EL (cell line): Measurements from ENCODE around the gene TRAF3.

Source experiments
- DNase-seq: peaks from one replicate; pipeline ENCODE4 v3.0.0-alpha.2; 2016

Gene TRAF3

GRCh38 chr14:102897299-102898027, 120.2 kb downstream of the TRAF3 start:
- no peak for DNase-seq

GRCh38 chr14:102898298-102898697, 121.0 kb downstream of the TRAF3 start:
- DNase-seq: no peak

DNA sequence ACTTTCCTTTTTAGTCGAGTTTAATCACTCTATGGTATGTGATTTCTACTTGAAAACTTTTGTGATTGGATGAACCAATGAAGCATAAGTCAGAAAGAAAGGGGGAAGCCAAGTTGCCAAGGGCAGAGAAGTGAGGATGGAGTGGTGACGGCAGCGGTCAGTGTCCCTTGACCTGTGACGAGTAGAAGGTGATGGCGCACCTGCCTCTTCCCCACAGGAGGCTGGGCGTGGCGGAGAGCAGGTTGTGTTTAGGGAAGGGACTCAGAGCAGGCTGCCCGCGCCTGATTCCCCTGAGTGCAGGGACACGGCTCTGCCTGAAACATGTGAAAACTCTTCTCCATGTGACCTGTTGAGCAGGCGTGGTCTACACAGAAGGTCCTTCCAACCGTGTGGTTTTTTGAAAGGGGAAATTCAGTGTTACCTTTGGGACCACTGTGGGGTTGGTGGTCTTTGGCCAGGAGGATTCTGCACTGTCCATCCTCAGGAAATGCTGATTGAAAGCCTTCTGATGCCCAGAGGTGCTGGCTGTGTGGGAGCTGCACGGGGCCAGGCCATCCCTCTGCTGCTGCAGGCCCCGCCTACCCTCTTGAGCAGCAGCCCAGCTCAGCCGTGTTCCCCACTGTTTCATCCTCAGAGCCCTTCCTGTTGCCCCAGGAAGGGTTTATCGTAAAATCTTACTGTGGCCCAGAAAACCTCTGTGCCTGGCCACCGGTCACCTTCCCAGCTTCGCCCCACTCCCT, 121.7 kb downstream of the TRAF3 start:
- no peak for DNase-seq

DNA sequence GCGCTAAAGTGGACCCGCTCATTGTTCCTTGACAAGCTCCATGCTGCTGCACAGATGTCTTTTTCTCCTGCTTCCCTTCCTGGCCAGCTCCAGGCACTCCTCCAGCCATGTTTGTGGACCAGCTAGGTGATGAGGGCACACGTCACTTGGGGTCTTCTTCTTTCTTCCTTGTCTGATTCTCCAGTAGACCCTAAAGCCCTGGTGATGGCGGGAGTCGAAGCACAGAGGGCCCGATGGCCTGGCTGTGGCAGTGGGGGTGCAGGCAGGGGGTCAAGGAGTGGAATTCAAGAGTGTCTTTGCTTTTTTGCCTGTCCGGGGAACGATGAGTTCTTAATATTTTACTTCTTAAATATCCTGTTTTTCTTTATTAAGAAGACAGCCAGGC, 122.3 kb downstream of the TRAF3 start:
- no peak for DNase-seq

- DNase-seq: no peak
Observed at GRCh38 chr14:102900631-102901571, 123.7 kb downstream of the TRAF3 start.

DNA sequence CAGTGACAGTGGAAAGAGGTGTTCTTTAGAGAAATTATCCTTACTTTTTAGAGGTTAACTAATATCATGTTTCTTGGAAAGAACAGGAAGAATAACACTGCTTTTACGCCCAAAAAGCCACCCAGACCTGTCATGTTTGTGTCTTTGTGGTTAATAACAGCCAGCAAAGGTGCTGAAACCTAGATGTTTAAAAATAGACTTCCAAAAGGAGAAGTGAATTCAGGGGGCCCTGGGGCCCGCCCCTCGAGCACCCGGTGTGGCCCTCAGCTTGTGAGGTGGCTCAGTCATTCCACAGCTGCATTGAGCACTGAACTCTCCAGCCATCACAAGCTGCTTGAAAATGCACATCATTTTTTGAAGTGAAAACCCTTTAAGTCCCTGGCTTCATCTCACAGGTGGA, 124.4 kb downstream of the TRAF3 start:
- no peak for DNase-seq

DNA sequence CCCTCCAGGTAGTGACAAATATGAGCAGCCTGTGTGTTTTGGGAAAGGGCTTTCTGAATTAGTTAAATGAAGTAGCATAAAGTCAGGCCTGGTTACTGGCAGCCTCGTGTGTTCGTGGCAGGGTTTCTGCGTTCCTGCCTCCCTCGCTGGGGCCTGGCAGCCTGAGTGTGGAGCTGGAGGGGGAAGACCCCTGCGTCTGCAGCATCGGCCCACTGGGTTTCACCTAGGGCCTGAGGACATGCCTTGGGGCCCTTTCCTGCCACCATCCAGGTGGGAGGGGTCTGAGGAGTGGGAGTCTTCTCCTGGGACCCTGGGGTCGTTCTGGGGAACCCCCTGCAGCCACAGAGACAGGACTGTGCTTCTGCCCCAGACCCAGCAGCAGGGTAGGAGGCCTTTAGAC, 124.8 kb downstream of the TRAF3 start:
- DNase-seq: no peak

- no peak for DNase-seq
Observed at GRCh38 chr14:102902523-102903247, 125.4 kb downstream of the TRAF3 start.

DNA sequence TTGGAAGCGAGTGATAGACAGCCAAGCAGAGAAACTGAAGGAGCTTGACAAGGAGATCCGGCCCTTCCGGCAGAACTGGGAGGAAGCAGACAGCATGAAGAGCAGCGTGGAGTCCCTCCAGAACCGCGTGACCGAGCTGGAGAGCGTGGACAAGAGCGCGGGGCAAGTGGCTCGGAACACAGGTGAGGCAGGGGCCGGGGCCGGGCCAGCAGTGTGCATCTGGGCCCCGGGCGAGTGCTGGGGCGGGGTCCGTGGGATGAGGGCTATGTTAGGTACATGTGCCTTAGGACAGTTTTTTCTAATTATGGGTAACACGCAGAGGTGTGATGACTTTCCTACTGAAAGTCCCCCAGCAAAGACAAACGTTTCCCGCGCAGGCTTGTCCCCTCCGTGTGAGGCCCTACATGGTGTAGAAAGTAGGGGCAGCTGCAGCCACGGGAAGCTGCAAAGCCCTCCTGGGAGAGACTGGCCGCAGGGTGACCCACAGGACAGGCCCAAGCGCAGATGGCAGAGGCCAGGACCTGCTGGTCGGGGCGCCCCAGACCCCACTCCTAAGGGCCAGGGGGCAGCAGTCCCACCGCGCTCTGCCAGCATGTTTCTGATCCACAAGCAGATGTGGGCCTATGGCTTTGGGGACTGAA, 126.1 kb downstream of the TRAF3 start:
- DNase-seq: no peak

GRCh38 chr14:102903889-102904512, 126.8 kb downstream of the TRAF3 start:
- no peak for DNase-seq

GRCh38 chr14:102905116-102906108, 128.2 kb downstream of the TRAF3 start:
- DNase-seq: no peak

DNA sequence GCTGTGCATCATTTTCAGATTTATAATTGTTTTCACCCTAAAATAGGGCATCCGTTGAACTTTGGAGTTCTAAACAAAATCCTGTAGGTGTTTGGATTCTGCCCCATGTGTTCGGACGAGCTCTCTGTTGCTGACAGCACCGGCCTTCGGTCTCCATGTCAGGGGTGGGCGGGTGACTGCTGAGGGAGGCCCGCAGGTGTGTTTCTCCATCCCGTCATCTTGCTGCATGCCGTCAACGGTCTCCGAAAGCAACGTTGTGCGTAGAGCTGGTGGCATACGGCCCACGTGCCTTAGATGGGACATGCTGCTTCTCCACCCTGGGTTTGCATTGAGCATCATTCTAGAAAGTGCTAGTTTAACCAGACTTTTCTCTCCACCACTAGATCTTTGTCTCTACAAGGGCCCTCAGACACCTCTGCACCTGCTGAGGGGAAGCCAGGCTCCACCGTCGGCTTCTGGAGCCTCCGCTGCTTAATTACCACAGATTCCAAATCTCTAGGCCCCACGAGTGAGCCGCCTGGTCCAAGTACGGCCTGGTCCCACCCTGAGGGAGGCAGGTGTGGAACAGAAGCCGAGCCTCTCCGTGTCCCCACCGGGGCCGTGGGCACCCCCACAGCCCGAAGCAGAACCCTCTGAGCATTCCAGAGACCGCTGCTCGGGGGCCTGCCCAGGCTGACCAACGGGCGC, 129.5 kb downstream of the TRAF3 start:
- DNase-seq: no peak

DNA sequence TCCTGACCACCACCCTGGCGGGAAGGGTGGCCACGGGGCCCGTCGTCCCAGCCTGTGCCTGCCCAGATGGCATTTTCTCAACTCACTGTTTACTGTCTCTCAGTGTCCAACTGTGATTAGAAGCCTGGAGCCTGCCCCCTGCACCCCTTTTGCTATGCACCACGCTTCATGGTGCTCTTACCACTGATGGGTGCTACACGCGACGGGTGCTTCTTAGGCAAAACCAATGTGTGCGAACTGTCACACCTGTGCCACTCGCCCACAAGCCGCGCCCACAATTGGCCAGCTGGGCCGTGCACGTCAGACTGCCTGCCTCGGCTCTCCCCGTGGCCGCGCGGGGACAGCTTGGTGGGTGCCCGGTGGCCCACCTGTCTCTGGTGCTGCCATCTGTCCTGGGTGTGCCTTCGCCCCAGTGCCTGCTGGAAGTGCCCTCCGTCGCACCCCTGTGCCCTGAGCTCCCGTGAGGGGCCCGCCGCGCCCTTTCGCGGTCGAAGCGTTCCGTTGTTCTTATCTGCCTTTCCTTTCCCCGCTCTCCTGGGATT, 130.1 kb downstream of the TRAF3 start:
- DNase-seq: no peak

DNA sequence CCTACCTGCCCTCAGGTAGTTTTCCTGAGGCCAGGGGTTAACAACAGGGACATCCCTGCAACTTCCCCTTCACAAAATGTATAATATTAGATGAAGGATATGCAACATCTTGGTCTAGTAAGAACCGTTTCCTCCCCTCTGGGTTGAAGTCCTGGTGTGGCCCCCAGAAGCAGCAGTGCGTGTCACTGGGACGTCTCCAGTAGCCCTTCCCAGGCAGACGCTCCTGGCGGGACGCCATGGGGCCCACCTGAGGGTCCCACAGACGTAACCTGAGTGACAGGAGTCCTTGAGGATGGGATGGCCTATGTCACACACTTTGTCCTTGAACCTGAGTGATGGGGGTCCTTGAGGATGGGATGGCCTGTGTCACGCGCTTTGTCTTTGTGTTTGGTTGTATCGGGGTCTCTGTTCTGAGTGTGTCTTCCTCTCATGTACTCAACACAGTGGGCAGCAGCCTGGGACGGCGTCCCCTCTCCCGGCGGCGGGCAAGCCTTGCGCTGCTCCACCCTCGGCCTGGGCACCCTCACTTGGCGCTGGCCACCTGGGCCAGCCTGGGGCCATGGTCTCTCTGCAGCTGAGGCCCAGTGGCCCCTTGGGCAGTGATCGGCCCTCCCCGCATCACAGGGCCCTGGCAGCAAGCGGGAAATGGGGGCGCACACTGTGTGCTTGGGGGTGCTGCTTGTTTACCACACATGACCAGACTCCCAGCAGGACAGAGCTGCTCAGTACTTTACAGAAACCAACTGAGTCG, 130.9 kb downstream of the TRAF3 start:
- DNase-seq: no peak

GRCh38 chr14:102908766-102909455, 131.7 kb downstream of the TRAF3 start:
- no peak for DNase-seq

DNA sequence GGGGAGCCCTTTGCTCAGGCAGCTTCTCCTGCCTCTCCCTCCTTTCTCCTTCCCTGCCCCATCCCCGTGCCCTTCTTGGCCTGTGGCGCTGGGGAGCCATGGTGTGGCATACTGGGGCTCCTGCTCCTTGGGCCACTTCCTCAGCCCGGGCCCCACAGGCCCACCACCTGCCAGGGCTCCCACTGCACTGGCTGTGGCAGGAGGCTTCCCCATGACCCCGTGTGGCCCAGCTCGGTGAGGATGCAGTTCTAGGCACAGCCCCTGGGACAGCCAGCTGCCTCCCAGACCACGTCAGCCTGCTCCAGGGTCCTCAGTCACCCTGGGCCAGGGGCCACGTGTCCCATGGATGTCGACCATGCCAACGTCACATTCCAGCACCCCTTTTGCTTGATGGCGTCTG, 132.2 kb downstream of the TRAF3 start:
- DNase-seq: no peak

- DNase-seq: no peak
Observed at GRCh38 chr14:102909911-102910310, 132.7 kb downstream of the TRAF3 start.

DNA sequence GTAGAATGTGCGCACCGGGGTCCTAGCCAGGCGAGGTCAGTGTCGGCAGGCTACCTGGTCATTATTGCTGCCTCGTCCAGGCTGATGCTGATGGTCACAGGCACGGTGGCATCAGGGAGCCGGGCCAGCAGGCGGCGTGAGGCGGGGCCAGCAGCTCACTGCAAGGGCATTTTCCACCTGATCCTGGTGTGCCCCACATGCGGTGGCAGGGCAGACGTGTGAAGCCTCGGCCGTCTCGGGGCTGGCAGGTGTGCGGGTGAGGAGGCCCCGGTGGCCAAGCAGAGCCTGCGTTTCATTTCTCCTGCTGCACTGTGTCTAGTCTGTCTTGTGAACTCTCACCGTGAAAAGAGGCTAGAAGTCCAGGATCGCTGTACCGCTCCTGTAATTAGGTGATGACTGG, 133.2 kb downstream of the TRAF3 start:
- DNase-seq: no peak
